HEK293T (cell line): Measurements from ENCODE around the gene RPL7L1.

Experiments used
- BHLHE40 ChIP-seq: fragments of 450-650 bp; IDR thresholded peaks from 2 replicates; pipeline ENCODE4 v1.6.1; 2016; ENCODE audit warnings: mild to moderate bottlenecking, moderate library complexity, borderline replicate concordance
- CTBP1 ChIP-seq: fragments of 450-650 bp; IDR thresholded peaks from 2 replicates; pipeline ENCODE4 v1.6.1; 2016; ENCODE audit warnings: borderline replicate concordance
- ELF4 ChIP-seq: fragments of 450-650 bp; IDR thresholded peaks from 2 replicates; pipeline ENCODE4 v1.6.1; 2017; ENCODE audit warnings: antibody characterized with exemption
- FOXA1 ChIP-seq: fragments of 450-650 bp; IDR thresholded peaks from 2 replicates; pipeline ENCODE4 v1.6.1; 2016; ENCODE audit warnings: mild to moderate bottlenecking
- FOXK2 ChIP-seq: fragments of 450-650 bp; IDR thresholded peaks from 2 replicates; pipeline ENCODE4 v1.6.1; 2016; ENCODE audit warnings: mild to moderate bottlenecking
- FOXM1 ChIP-seq: fragments of 450-650 bp; IDR thresholded peaks from 2 replicates; pipeline ENCODE4 v1.6.1; 2017; ENCODE audit warnings: mild to moderate bottlenecking, borderline replicate concordance
- HDGF ChIP-seq: fragments of 450-650 bp; IDR thresholded peaks from 2 replicates; pipeline ENCODE4 v1.6.1; 2017; ENCODE audit warnings: antibody characterized with exemption, borderline replicate concordance
- LEF1 ChIP-seq: fragments of 450-650 bp; IDR thresholded peaks from 2 replicates; pipeline ENCODE4 v1.6.1; 2017; ENCODE audit warnings: mild to moderate bottlenecking, borderline replicate concordance
- NFRKB ChIP-seq: fragments of 450-650 bp; IDR thresholded peaks from 2 replicates; pipeline ENCODE4 v1.6.1; 2016; ENCODE audit warnings: mild to moderate bottlenecking, moderate library complexity
- SP1 ChIP-seq: fragments of 450-650 bp; IDR thresholded peaks from 2 replicates; pipeline ENCODE4 v1.6.1; 2017
- SUZ12 ChIP-seq: fragments of 450-650 bp; IDR thresholded peaks from 2 replicates; pipeline ENCODE4 v1.6.1; 2016; ENCODE audit warnings: mild to moderate bottlenecking
- TARDBP ChIP-seq: fragments of 450-650 bp; IDR thresholded peaks from 2 replicates; pipeline ENCODE4 v1.6.1; 2016
- ZNF384 ChIP-seq: fragments of 450-650 bp; IDR thresholded peaks from 2 replicates; pipeline ENCODE4 v1.6.1; 2016
- TF ChIP-seq, protein P1 (sequence below): fragments of 450-650 bp; IDR thresholded peaks from 2 replicates; pipeline ENCODE4 v1.6.1; 2016

DNA sequence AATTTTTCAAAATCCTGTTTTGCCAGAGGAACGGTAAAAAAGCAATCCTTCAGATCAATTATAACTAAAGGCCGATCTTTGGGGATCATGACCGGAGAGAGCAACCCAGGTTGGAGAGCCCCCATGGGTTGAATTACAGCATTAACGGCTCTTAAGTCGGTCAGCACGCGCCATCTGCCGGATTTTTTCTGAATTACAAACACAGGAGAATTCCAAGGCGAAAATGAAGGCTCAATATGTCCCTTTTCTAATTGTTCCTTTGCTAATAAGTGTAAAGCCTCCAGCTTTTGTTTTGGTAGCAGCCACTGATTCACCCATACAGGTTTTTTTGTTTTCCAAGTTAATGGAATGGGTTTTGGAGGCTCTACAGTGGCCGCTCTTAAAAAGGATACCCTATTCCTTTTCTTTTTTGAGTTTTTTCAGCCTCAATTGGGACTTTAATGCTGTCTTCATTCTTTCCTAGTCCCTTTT is 19.5 kb downstream of the RPL7L1 start:
- TF ChIP-seq FOXM1 (no peak), FOXK2 (no peak), HDGF (no peak), SUZ12 (no peak), SP1 (no peak), BHLHE40 (no peak), NFRKB (no peak), CTBP1 (no peak), FOXA1 (no peak), ELF4 (no peak), ZNF384 (no peak), TARDBP (no peak), LEF1 (no peak)
- TF ChIP-seq, protein P1, sequence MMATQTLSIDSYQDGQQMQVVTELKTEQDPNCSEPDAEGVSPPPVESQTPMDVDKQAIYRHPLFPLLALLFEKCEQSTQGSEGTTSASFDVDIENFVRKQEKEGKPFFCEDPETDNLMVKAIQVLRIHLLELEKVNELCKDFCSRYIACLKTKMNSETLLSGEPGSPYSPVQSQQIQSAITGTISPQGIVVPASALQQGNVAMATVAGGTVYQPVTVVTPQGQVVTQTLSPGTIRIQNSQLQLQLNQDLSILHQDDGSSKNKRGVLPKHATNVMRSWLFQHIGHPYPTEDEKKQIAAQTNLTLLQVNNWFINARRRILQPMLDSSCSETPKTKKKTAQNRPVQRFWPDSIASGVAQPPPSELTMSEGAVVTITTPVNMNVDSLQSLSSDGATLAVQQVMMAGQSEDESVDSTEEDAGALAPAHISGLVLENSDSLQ: no peak
